ENCODE measurements around the gene GRIA1.

GRCh38 chr5:153765987-153766386 lies 275.5 kb downstream of the GRIA1 start:
- TF ChIP-seq POLR2A (IDR thresholded peaks at IDR 0.05) (no peak), CTCF (IDR thresholded peaks at IDR 0.05) (no peak)

All from transverse colon (tissue), 3 donors.